ENCODE results near the gene ZNF593.

ZNF593 gene

DNA sequence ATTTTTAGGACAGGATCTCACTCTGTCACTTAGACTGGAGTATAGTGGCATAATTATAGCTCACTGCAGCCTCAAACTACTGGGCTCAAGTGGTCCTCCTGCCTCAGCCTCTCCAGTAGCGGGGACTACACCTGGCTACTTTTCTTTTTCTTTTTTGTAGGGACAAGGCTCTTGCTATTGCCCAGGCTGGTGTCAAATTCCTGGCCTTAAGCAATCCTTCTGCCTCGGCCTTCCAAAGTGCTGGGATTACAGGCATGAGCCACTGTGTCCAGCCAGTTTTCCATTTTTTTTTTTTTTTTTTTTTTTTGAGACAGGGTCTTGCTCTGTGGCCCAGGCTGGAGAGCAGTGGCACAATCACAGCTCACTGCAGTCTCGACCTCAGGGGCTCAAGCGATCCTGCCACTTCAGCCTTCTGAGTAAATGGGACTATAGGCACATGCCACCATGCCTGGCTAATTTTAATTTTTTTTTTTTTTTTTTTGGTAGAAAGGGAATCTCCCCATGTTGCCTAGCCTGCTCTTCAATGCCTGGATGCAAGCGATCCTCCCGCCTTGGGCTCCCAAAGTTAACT, 43.7 kb downstream of the ZNF593 start:
- ChIA-PET CTCF (interaction anchor here (1.2 to 3.8 kb wide), 3 partner anchors 13 to 44 kb away, joined by 3 to 26 read pairs (median 3); partner anchors contain the start of genes CEP85 and ZNF593), POLR2A (no interaction called here)
- TF ChIP-seq, protein P1, sequence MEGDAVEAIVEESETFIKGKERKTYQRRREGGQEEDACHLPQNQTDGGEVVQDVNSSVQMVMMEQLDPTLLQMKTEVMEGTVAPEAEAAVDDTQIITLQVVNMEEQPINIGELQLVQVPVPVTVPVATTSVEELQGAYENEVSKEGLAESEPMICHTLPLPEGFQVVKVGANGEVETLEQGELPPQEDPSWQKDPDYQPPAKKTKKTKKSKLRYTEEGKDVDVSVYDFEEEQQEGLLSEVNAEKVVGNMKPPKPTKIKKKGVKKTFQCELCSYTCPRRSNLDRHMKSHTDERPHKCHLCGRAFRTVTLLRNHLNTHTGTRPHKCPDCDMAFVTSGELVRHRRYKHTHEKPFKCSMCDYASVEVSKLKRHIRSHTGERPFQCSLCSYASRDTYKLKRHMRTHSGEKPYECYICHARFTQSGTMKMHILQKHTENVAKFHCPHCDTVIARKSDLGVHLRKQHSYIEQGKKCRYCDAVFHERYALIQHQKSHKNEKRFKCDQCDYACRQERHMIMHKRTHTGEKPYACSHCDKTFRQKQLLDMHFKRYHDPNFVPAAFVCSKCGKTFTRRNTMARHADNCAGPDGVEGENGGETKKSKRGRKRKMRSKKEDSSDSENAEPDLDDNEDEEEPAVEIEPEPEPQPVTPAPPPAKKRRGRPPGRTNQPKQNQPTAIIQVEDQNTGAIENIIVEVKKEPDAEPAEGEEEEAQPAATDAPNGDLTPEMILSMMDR (IDR thresholded peaks at IDR 0.05; ENCODE audit: insufficient read depth, low read length, missing control alignments) = no peak
- DNase-seq (ENCODE audit: low read depth, low spot score) = no peak
- H3K4me3 ChIP-seq (ENCODE audit: low read depth, low read length) = no peak overlapping the region

- TF ChIP-seq, protein P1 (IDR thresholded peaks at IDR 0.05; ENCODE audit: insufficient read depth, low read length, missing control alignments) = no peak
- POLR2A ChIA-PET = no interaction called here
- DNase-seq (ENCODE audit: low read depth, low spot score) = no peak
- CTCF ChIA-PET = interaction anchor here (1.1 kb wide), 1 partner anchor 200 kb away, joined by 3 read pairs; no protein-coding TSS in a partner anchor
- H3K4me3 ChIP-seq (ENCODE audit: low read depth, low read length) = no peak overlapping the region
These were observed 45.5 kb downstream of the ZNF593 start for GRCh38 chr1:26215246-26215645.

DNA sequence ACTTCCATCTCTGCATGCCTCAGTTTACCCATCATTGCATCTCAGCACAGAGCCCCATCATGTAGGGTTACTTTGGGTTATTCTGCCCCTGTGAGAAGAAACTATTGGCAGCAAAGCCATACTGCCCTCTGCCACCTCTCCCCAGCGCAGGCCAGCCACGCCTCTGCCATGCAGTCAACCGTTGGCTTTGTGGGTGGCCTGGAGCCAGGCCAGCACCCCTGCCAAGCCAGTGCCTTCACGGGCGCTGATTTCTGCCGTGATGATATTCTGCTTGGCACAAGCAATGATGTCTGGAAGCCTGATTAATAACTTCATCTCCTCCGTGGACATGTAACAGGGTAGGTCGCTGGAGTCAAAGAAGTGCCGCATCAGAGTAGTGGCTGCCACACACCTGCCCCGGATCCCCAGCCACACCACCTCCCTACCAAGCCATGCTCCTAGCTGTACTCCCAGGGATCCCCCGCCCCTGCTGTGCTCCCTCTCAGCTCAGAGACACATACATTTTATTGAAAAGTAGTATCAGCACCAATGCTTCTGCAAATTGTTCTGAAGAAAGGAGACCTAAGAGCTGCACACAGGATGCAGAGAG, 49.3 kb downstream of the ZNF593 start:
- no peak overlapping the region for H3K4me3 ChIP-seq (ENCODE audit: low read depth, low read length)
- ChIA-PET CTCF (no interaction called here), POLR2A (no interaction called here)
- DNase-seq (ENCODE audit: low read depth, low spot score) = no peak
- TF ChIP-seq, protein P1 (IDR thresholded peaks at IDR 0.05; ENCODE audit: insufficient read depth, low read length, missing control alignments) = no peak
